GM21825 (cell line): ENCODE data around the gene ARSB.
"Not testable (repeated sequence)": the region's sequence is repeated elsewhere in the genome, so short reads cannot be mapped to it uniquely, and the experiment has no call there.

ENCODE experiments used
- ATAC-seq: cut with Tn5 transposase; IDR thresholded peaks from one replicate; pipeline ENCODE4 v1.9.1; 2021; ENCODE audit warnings: mild to moderate bottlenecking, moderate library complexity; ENCODE audit not compliant: unreplicated experiment

Gene ARSB

DNA sequence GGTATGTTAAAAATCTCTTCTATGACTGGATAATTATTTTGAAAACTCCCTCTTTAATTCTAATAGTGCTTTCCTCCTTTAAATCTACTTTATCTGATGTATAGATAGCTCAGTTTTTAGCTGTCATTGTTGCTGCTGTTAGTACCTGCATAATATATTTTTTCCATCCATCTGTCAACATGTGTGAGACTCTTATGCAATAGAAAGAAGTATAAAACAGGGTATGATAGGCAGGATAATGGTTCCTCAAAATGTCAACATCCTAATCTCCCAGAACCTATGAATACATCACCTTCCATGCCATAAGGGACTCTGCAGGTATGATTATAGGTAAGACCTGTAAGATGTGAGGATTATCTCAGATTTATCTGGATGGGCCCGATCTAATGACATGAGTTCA lies 199.7 kb downstream of the ARSB start:
- no peak for ATAC-seq

DNA sequence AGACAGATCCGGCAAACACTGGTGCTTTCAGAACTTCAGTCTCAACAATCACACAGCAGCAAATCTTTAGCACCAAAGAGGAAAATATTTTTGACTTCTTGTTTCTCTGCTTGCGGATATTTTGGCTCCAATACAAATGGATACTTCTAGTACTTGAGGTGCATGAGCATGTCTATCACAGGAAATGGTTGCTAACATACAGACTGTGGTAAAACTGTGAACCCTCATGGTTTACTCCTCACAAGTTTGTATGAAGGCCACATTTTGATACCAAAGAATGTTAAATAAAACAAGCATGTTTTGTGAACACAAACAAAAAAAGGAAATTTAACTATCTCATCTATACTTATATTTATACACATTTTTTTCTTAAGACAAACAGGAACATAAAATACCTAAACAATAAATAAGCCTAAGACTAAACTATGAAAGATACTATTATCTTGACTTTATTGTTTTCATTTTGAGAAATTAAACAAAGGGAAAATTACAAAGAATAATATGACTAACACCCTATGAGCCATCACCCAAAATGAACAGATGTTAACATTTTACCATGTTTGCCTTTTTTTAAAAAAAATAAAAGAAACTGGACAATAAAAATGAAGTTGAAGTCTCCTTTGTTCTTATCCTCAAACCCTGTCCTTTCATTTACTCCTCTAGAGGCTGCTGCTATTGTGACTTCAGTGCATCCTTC lies 201.5 kb downstream of the ARSB start:
- ATAC-seq = no peak

DNA sequence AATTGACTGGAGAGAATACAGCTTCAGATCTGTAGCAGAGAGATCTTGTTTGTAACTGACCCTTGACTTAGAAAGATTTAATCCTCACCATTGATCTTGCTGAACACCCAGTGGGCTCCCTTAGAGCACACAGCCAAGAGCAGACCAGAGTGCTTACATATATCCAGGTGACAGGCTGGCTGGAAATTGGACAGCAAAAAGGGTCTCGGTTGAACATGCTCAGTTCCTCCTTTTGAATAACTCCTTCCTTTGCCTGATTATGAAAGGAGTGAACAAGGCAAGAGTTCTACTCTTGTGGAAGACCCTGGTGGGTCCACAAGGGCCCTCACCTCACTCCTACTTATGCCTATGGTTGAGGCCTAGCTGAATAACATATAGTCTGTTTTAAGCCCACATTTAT lies 202.4 kb downstream of the ARSB start:
- ATAC-seq = no peak

DNA sequence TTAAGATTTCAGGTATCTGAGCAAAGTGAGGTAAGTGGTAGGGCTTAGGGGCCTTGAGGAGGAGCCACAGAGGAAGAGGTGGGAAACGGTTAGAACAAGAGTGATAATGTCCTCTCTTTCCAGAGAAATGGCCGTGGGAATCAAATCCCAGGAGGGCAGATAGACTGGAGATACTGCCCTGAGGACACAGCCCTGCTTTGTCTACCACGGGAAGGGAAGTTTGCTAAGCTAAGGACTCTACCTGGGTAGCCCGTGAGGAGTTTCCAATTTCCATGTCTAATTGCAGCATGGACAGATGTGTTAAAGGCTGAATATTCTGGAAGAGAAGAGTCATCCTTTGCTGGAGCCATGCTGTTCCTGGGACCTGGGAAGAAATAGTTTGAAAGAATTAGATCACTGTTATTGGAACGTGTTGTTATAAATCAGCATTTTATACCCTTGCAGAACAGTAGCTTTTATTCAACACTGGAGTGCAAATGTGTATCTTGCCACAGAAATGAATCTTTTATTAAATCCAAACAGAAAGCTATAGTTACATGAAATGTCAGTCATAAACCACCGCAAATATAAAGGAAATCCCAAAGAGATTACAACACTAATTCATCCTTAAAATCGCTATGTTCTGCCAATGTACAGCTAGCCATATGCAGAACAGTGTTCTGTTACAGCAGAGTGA lies 203.4 kb downstream of the ARSB start:
- ATAC-seq = no peak

DNA sequence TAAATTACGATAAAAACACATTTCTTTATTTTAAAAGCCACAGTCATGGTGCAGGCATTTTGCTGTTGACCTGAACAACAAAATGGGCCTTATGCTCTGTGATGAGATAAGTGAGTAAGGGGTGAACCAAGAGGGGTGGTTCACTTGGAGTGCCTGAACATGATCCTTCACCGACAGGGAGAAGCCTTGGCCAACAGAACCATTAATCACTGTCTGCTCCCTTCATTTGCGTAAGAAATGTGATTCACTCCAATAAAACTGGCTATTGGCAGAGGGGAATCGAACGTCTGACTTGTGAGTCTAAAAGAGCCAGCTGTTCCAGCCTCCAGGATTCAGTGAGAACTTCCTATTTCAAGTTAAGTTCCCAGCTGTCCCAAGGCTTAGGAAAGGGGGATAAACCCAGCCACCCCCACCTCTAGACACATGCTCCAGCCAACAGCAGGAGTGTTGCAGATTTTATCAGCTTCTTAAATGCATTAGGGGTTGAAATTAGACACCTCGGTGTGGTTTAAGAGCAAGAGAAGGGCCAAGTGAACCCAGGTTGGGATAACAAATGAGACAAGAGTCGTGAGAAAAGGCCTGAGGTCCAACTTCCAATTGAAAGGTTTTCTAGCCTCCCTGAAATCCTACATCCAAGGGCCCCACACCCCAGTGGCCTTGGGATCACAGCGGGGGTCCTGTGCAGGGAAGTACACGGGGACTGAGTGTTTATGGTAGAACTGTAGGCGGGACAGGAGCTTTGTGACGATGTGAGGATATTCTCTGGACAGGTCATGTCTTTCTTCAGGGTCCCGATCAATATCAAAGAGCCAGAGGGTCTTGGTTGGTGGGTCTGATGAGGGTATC lies 205.1 kb downstream of the ARSB start:
- no peak for ATAC-seq

DNA sequence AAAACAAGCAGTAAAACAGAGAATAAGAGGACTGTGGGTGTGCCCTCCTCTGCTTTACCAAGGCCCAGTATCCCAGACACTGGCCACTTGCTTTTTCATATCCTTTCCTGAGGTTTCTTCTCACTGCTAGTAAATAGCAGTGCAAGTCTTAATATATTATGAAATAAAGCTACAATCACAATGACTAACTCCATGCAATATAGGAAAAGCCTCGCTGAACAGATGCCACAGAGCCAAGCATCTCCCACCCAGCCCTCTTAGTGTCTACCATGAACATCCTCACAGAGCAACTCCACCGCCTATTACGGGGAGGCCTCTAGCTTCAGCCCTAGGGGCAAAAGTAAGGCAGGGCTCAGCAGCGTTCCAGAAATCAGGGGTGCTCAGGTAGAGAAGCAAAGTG lies 205.8 kb downstream of the ARSB start:
- no peak for ATAC-seq

DNA sequence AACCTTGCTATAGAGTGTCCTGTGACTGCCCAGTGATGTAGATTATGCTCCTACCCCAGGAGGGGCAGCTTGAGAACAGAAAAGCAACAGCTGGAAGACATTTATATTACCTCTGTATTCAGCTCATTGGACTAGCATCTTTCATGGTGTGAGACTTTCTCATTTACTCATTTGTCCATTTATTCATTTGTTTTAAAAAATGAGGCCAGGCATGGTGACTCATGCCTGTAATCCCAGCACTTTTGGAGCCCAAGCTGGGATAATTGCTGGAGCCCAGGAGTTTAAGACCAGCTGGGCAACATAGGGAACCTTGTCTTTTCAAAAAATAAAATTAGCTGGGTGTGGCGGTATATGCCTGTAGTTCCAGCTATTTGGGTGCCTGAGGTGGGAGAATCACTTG lies 206.6 kb downstream of the ARSB start:
- ATAC-seq = no peak

DNA sequence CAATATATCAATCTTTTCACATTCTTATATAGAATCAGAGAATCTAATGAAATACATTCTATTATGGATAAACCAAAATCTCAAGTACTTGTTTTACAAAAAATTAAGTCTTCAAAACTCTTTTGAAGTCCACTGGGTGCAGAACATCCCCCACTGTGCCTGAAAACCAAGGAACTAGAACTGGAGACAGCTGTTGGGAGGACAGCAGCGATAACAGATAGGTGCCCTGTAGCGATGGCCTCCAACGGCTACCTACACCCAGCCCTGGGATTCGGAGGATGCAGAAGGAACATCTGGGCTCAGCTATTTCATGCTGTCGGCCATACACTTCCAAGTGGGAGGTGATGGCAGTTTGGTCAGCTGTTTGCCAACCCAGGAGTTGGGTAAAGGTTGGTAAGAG lies 207.2 kb downstream of the ARSB start:
- no peak for ATAC-seq

DNA sequence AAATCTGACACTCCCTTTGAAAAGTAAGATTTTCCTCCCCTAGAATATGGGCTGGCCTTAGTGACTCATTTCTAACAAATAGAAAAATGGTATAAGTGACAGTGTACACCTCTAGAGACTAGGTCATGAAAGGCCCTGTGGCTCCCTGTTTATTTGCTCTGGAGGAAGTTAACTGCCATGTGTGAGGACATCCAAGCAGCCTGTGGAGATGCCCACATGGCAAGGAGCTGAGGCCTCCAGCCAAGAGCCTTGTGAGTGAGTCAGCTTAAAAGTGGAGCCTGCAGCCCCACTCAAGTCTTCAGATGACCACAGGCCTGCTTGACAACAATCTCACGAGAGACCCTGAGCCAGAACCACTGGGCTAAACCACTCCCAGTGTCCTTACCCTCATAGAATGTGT lies 208.5 kb downstream of the ARSB start:
- no peak for ATAC-seq

DNA sequence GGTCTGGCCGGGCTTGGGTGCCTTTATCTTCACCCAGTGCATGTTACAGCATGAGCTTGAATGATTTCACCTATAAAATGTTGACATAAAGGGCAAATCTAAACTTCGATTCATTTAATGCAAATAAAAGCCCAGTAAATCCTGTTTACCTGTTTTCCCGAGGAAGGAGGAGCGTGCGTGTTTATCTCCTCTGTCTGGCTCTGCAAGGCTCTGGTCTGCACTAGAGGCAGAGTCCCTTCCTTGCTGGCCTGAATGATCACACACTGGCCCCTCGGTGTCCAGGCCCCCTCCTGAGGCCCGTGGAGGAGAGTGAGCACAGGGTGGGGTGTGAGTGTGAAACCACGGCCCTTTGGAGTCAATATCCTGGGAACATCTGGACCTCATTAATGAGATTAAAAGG lies 211.5 kb downstream of the ARSB start:
- no peak for ATAC-seq

DNA sequence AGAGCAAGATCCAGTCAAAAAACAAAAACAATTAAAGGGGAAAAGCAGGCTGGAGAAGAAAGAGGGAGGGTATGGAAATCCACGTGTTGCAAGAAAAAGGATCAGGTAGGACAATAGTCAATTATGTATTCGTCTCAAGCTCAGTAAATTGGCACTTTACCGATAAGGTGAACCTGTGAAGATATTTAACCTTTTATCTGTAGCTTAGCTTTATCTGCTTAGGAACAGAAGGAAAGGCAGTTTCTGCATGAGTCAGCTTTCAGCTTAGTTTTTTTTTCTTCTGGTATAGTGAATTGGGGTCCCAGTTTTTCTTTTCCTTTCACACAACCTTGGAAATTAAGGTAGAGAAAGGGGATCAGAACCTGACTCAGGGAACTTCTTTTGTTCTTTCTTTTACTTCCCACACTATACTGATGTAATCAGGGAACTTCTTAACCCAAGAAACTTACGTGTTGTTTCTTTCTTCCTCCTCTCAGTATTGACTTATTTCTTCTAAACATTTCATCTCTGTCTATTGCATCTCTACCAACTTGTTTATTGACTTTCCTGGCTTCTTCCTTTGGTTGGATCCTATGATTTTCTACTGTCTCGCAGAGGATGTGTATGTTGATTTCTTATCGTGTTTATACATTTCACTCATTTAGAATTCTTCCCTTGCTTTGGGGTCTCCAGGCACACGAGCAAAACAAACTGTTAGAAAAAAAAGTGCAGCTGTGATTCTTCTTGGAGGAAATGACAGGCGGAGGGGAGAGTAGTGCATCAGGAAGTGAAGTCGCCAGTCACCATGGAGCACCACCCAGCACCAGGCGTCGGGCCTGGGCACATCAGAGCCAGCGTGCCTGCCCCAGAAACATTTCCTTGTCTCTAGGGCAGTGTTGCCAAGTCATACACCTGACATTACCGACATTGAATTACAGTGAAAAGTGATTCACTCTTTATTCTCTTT lies 213.6 kb downstream of the ARSB start:
- no peak for ATAC-seq

DNA sequence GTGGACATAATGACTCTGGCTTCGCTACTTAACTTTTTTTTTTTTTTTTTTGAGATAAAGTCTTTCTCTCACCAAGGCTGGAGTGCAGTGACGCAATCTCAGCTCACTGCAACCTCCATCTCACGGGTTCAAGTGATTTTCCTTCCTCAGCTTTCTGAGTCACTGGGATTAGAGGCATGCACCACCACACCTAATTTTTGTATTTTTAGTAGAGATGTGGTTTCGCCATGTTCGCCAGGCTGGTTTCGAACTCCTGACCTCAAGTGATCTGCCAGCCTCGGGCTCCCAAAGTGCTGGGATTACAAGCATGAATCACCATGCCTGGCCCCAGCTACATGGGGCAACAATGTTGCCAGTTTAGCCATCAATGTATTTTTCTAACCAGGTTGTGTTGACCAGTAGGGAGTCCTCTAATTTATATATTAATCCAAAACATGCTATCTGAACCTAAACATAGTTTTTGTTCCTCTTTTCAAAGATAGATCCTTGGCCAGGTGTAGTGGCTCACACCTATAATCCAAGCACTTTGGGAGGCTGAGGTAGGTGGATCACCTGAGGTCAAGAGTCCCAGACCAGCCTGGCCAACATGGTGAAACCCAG lies 216.2 kb downstream of the ARSB start:
- ATAC-seq = no peak

DNA sequence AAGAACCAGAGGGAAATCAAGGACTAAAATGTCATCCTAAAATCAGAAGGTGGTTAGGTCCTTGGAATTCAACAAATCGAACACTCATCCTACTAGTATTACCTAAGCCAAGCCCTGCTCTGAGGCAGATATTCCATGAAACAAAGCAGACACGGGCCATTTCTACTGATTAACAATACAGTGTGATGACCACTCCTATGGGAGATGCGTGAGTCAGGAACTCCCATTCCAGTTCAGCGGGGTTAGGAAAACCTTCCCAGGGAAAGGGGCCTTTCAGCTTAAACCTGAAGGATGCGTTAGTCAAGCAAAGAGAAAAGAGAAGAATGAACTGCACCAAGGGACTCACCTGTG lies 218.7 kb downstream of the ARSB start:
- ATAC-seq = no peak

DNA sequence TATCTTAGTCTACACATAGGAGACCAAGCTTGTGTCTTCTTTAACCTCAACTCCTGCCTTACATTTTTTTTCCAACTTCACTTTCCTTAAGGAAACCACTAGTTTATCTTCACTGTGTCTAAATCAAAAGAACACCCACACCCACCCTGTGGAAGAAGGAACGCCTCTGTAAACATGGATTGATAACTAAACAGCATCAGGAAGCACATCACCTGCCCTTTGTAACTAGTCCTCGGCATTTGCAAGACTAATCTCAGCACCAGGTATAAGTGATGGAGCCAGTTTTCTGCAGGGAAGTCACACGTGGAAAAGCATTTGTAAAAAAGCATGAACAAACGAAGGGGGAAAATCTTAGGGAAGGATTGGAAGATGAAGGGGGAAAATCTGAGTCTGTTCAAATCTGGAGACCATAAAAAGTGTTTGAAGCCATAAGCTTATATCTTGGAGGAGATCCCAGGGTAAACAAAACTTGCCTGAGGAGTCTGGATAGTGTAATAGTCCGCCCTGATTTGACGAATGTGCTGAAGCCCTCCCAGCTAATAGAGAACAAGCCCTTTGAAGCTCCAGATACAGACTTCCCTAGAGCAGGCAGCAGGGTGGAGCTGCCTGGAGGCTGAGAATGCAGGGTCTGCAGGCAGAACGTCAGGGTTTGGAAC lies 219.2 kb downstream of the ARSB start:
- no peak for ATAC-seq

DNA sequence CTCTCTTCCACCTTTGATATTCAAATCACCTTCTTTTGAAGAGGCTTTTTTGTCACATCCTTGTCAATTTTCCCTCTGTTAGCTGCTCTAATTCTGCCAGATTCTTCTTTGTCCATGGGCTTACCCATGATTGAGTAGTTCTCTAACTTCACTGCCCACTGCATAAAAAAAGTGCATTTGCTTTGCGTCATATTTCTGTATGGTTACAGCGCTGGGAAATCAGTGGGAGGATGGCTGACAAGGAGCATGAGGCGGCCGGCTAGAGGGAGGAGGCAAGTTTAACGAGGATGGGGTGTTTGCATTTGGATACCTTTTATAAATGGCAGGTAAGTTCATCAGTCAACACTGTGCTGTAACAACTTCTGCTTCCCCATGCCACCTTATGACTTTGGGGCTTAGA lies 220.0 kb downstream of the ARSB start:
- ATAC-seq = no peak

DNA sequence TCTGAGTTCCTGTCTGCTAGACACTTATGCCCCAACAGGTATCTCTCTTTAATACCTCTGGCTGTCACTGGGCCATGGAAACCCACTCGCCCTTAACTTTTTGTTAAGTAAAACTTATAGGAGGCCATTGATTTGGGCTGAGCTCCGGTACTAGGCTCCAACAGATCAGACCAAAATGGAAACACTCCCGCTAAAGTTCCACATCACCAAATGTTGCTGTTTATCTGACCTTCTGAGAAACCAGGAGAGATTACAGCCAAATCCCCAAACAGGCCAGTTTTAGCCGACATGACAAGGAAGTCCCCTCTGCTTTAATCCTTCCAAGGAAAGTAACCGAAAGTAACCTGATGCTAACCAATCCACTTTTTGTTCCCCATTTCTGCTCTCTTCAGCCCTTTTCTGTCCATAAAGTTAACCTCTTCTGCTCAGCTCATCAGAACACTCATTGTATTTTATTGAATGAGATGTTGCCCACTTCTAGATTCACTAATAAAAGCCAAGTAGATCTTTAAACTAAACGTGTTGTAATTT lies 221.4 kb downstream of the ARSB start:
- no peak for ATAC-seq

DNA sequence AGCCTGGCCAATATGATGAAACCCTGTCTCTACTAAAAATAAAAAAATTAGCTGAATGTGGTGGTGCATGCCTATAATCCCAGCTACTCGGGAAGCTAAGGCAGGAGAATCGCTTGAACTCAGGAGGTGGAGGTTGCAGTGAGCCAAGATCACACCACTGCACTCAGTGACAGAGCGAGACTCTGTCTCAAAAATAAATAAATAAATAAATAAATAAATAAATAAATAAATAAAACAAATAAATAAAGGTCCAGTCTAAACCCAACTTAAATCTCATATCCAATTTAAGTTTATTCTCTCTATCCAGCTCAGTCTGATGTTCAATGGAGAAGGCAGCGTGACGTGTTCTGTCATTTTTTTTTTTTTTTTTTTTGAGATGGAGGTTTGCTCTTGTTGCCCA lies 222.4 kb downstream of the ARSB start:
- ATAC-seq = not testable (repeated sequence)

DNA sequence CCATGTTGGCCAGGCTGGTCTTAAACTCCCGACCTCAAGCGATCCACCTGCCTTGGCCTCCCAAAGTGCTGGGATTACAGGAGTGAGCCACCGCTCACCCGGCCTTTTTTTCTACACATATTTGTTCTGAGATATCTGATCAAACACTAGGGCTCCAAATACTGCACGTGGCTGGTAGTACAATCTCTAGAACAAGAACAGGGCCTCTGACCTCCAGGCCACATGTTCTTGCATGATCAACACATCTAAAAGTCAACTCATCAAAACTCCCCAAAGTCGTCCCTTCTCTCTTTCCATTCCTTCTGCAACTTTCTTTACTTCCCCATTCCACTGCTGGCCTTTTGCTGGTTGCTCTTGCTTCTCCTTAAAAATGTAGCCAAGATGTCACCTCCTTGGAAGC lies 223.3 kb downstream of the ARSB start:
- no peak for ATAC-seq

DNA sequence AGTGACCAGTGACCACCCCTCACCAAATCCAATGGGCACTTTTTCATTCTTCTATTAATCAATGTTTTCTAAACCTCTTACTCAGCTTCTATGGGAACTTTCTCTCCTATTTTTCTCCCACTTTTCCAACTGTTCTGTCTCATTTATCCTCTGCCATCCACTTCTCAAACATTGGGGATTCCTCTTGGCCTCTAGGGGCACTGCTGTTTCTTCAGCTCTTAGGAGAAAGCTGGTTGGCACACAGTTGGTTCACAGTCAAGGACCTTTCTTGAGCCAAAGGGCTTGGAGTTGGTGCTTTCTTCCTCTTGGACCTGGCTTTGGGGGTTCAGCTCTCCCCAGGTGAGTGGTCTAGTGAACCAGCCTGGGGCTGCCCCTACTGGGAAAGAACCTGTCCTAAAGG lies 224.3 kb downstream of the ARSB start:
- no peak for ATAC-seq

DNA sequence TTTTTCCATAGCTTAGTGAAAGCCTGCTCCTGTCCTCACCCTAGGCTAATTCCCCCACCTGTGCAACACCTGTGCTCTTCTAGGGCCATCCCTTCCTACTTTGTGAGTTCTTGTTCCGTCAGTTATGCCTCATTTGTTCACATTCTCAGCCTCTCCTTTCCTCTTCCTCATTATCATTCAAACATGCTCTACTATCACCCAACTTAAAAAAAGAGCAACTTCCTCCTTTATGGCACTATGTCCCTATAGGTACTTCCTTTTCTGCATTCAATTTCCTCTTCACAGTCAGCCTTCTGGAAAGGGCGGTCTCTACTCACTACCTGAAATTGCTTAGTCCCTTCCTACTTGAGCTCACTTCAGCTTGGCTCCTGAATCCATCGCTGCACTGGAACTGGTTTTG lies 224.7 kb downstream of the ARSB start:
- ATAC-seq = no peak
